ENCODE results near the gene NBEA. TPM values are rescaled to one million over a fixed set of nuclear protein-coding genes. Genes with fewer than 3 reads are reported as not detected.
"Not testable (repeated sequence)": the region's sequence is repeated elsewhere in the genome, so short reads cannot be mapped to it uniquely, and the experiment has no call there.

The NBEA gene
- total RNA-seq, 1 donor from 2014 or later: 251 TPM

DNA sequence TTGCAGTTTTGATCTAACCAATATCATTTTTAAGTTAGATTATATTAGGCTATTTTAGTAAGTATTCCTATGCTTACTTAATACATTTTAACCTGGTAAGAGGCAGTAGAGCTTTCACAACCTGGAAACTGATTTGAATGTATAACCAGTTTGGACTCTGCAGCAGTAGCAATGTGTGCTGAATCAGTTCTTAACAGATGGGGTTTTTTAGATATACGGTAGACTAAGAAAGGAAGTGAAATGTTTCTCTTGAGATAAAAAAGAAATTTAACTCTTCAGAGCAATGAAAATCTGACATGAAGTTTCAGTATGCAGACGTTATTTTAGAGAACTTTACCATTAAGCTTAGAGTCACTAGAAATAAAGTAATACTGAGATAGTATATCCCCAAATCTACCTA lies 2.7 kb downstream of the NBEA start:
- no peak for DNase-seq

DNA sequence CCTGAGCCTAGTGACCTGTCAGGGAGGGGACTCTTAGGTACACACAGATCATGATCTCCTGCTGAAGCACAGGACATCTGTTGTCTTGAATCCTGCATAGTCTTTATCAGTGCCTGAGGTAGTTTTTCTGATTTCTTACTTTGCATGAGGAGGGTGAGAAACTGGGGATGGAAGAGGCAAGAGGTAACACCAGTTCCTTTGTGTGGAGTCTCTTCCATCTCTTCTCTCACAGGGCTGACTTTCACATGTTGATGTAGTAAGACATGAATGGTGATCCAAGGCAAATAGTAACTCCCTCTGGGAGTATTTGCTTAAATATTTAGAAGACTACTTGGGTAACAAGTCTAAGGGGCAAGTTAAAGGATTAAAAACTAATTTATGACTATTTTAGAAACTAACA lies 9.5 kb downstream of the NBEA start:
- no peak for DNase-seq

DNA sequence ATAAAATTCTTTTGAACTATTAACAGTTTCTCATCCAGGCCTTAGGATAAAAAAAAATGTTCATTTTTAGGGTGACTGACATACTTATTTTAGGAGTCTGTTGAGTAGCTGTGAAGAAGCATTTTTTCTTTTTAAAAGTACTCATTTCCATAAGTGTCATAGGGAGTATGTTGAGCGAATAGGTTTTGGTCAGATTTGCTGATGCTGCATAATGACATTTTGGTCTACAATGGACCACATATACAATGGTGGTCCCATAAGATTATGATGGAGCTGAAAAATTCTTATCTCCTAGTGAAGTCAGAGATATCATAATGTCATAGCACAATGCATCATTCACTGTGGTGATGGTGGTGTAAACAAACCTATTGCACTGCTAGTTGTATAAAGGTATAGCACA lies 17.4 kb downstream of the NBEA start:
- no peak for DNase-seq

DNA sequence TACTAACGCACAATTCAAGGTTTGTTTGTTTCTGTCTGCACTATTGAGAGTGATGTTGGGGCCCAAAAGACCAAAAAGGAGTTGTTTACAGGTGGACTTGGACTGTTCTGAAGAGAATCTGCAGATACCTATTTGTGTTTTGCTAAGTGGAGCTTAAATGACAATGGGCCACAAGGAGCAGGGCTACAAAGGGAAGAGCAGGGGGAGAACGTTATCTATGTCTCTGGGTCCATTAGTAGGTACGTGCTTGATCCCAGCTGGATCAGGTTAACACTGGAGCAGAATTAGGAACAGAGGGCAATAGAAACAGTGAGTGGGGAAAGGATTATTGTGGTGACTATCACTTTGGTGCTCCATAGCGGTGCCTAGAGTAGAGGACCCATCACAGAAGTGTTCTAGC lies 22.5 kb downstream of the NBEA start:
- no peak for DNase-seq

DNA sequence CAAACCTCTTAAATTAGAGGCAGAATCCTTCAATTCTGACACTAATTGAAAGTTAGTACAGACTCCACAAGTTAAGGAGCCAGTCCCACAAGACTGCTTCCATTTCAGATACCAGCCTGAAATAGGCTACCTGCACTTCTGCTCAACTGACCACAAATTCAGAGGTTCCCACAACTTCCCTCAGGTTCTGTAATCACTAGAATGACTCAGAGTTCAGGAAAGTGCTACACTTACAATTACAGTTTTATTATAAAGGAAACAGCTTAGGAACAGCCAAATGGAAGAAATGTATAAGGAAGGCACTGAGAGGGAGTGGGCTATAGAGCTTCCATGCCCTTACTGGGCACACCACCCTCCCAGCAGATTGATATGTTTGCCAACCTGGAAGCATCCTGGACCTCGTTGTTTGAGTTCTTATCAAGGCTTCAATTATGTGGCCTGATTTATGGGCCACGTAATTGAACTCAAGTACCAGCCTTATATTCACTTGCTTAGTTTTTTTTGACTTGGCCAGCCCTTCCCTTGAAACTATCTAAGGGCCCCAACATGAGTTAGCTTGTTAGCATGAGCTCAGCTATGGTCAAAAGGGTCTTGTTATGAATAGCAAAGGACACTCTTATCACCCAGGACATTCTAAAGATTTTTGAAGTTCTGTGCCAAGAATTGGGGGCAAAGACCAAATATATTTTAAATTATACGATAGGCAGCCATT lies 25.9 kb downstream of the NBEA start:
- no peak for DNase-seq

DNA sequence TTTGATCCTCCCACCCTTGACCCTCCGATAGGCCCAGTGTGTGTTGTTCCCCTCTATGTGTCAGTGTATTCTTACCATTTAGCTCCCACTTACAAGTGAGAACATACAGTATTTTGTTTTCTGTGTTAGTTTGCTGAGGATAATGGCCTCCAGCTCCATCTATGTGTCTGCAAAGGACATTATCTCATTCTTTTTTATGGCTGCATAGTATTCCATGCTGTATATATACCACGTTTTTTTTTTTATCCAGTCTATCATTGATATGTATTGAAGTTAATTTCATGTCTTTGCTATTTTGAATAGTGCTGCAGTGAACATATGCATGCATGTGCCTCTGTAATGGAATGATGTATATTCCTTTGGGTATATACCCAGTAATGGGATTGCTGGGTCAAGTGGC lies 27.5 kb downstream of the NBEA start:
- DNase-seq: not testable (repeated sequence)

DNA sequence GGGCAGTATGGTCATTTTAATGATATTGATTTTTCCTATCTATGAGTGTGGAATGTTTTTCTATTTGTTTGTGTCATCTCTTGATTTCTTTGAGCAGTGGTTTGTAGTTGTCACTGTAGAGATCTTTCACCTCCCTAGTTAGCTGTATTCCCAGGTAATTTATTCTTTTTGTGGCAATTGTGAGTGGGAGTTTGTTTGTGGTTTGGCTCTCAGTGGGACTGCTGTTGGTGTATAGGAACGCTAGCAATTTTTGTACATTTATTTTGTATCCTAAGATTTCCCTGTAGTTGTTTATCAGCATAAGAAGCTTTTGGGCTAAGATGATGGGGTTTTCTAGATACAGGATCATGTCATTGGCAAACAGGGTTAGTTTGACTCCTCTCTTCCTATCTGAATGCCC lies 28.9 kb downstream of the NBEA start:
- no peak for DNase-seq

DNA sequence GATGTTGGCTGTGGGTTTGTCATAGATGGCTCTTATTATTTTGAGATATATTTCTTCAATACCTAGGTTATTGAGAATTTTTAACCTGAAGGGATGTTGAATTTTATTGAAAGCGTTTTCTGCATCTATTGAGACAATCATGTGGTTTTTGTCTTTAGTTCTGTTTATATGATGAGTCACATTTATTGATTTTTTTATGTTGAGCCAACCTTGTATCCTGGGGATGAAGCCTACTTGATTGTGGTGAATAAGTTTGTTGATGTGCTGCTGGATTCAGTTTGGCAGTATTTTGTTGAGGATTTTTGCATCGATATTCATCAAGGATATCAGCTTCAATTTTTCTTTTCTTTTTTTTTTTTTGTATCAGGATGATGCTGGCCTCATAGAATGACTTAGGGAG lies 29.4 kb downstream of the NBEA start:
- DNase-seq: no peak

DNA sequence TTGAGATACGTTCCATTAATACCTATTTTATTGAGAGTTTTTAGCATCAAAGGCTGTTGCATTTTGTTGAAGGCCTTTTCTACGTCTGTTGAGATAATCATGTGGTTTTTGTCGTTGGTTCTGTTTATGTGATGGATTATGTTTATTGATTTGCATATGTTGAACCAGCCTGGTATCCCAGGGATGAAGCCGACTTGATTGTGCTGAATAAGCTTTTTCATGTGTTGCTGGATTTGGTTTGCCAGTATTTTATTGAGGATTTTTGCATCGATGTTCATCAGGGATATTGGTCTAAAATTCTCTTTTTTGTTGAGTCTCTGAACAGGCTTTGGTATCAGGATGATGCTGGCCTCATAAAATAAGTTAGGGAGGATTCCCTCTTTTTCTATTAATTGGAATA lies 43.1 kb downstream of the NBEA start:
- DNase-seq: not testable (repeated sequence)

DNA sequence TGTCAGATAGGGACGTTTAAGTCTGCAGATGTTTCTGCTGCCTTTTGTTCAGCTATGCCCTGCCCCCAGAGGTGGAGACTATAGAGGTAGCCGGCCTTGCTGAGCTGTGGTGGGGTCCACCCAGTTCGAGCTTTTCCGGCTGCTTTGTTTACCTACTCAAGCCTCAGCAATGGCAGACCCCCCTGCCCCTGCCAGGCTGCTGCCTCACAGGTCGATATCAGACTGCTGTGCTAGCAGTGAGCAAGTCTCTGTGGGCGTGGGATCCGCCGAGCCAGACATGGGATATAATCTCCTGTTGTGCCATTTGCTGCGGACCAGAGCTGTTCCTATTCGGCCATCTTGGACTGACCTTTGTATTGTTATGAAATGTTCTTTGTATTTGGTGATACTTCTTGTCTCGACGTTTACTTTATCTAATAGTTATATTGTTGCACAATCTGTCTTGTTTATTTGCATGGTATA lies 46.3 kb downstream of the NBEA start:
- DNase-seq: no peak

DNA sequence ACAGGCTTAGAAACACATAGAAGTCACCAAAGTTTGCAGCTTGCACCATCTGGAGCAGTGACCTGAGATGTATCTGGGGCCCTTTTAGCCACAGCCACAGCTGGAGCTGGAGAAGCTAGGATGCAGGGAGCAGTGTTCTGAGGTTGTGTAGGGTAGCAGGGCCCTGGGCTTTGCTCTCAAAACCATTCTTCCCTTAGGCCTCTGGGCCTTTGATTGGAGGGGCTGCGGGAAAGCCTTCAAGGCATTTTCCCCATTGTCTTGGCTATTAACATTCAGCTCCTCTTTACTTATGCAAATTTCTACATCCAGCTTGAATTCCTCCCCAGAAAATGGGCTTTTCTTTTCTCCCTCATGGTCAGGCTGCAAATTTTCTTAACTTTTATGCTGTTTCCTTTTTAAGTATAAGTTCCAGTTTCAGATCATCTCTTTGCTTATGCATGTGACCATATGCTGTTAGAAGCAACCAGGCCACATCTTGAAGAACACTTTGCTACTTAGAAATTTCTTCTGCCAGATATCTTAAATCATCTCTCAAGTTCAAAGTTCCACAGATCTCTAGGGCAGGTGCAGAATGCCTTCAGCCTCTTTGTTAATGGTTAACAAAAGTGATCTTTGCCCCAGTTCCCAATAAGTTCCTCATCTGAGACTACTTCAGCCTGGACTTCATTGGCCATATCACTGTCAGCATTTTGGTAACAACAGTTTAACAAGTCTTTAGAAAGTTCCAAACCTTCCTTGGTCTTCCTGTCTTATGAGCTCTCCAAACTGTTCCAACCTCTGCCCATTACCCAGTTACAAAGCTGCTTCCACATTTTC lies 48.5 kb downstream of the NBEA start:
- DNase-seq: no peak

DNA sequence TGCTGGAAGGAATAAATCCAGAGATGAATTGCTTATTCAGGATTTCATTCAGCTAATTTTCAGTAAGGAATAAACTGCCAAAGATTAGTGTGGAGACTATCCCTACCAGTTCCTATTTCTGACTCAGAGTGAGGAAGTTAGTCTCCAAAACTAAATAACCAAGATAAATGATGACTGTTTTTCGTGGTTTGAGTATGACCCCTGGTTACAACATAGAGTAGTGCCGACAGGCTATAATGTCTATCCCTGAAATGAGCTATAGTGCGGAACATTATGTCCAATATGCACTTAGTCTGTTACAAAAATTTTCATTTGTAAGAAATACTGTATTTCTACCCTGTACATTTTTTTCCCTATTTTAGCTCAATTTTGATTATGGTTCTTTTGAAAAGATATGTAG lies 51.4 kb downstream of the NBEA start:
- DNase-seq: no peak

DNA sequence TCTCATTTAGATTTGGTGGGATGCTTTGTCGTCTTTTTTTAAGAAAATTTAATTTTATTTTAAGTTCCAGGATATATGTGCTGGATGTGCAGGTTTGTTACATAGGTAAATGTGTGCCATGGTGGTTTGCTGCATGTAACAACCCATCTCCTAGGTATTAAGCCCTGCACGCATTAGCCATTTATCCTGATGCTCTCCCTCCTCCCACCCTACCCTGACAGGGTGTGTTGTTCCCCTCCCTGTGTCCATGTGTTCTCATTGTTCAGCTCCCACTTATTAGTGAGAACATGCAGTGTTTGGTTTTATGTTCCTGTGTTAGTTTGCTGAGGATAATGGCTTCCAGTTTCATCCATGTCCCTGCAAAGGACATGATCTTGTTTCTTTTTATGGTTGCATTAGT lies 61.7 kb downstream of the NBEA start:
- DNase-seq: not testable (repeated sequence)

DNA sequence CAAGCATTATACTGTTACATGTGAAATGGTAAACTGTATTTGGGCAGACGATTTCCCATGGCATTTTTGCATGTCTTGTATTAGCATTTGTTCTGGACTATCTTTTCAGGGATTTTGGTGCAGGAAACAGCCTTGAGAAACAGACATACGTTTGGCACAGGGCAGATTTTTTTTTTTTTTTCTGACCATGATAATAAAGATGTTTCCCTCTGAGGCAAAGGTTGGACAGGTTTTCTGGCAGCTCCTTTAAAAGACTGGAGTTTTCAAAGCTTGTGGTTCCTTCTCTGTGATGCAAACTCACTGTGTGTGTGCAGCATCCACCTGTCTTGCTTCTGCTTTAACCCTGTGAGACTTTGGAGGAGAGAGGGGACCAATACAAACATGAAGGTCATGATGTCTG lies 63.0 kb downstream of the NBEA start:
- DNase-seq: no peak

DNA sequence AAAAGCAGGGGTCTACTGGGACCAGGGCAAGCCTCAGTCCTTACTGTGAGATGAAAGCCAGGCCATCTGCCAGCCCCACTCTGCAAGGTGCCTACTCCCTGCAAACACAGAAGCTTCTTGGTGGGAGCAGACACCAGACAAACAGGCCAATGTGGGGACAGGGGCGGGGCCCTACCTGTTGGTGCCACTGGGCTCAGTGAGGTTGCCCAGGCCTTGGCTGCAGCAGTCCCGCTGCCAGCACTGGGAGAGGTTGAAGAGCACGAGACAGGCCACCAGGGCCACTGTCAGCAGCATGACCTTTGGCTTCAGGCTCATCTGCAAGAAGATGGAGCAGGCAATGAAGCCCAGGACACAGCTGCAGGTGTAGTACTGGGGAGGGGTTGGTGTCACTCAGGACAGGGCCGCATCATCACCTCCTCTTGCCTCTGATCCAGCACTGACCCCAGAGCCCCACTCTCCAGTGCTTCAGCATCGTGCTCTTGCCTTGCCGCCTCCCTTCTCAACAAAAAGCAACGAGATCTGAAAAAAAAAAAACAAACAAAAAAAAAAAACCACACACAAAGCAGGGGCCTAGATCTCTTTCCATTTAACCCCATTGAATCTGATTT lies 72.6 kb downstream of the NBEA start:
- no peak for DNase-seq

DNA sequence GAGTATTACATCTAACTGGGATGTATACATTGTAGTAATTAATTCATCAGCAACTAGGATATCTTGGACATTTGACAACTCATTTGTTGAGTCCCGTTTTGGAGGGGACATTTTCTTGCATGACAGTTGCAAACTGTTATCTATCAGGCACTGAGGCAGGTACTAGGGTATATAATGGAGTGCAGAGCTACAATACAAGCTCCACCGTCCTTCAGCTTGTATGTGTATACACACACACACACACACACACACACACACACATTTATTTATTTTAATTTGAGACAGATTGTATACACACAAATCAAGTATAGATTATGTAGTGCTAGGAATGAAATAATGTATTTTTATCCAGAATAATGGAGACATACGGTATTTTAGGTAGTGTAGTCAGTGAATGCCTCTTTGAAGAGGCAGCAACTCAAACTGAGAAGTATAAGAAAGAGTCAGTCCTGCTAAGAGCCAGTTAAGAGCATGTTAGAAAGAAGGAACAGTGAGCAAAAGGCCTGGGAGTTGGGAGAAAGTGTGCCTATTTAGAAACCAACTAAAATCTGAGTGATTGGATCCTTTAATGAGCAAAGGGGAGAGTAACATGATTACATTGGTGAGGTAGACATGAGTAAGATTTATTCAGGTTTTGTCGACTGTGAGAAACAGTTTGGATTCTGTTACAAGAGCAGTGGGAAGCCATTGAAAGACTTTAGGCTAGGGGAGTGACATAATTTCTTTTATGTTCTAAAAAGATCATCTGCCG lies 74.5 kb downstream of the NBEA start:
- no peak for DNase-seq

DNA sequence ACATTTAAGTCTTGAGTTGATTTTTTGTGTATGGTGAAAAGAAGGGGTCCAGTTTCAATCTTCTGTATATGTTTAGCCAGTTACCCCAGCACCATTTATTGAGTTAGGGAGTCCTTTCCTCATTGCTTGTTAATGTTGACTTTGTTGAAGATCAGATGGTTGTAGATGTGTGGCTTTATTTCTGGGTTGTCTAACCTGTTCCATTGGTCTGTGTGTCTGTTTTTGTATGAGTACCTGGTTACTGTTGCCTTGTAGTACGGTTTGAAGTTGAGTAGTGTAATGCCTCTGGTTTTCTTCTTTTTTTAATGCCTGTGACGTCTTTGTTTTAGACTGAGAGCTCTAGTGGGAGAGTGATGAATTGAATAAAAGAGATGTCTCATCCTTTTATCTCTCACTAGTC lies 83.2 kb downstream of the NBEA start:
- no peak for DNase-seq

DNA sequence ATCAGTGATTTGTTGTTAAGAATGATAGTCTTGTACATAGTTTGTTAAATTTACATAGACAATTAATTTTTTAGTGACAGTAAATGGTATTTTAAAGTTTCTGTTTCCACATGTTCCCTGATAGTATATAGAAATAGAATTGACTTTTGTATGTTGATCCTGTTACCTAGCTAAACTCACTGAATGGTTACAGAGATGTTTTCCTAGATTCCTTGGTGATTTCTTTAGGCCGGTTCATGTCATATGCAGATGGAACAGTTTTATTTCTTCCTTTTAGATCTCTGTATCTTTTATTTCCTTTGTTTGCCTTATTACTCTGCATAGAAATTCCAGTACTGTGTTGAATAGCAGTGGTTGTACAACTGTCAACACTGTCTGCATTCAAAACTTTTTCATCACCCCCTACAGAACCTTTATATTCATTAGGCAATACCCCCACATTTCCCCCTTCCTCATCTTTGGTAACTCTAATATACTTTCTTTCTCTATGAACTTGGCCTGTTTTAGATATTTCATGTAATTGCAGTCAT lies 86.3 kb downstream of the NBEA start:
- DNase-seq: no peak

DNA sequence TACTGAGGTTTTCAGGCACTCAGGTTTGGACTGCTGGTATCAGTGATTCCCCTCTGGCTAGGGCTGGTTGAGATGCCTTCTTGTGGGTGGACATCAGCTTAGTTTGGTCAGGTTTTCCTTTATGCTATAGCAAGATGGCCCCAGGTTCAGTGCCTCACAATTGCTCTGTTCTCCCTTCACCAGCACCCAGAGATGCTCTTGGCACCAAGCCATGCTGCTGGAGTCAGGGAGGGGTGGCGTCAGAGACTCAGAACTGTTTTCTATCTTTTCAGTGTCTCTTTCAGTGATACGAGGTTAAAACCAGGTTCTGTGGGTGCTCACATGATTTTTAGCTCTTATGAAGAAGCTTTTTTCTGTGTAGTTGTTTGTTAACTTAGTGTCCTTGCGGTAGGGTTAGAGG lies 96.9 kb downstream of the NBEA start:
- DNase-seq: no peak

DNA sequence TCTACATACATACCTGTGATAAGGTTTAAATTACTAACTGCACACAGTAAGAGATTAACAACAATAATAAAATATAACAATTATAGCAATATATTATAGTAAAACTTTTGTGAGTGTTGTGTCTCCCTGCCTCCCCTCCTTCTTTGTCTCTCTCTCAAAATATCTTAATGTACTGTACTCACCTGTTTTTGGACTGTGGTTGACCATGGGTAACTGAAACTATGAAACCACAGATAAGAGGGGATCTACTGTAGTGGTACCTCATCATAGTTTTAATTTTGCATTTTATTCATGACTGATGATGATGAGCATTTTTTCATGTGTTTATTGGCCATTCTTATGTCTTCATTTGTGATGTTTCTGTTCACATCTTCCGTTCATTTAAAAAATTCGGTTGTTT lies 104.5 kb downstream of the NBEA start:
- DNase-seq: no peak

DNA sequence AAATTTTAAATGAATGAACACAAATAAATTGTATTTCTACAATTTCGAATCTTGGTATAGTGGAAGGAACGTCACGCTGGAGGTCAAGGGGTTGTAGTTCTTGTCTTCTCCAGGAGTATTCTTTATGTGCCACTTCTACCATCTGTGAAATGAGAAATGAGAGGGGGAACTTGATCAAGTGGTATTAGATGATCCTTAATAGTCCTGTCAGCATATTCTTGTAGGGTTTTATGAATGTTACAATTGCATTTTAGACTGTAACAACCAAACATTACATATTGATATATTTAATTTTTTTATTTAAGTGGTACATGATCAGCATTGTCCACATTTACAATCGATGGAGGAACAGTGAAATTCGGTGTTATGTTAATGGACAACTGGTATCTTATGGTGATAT lies 113.6 kb downstream of the NBEA start:
- no peak for DNase-seq

DNA sequence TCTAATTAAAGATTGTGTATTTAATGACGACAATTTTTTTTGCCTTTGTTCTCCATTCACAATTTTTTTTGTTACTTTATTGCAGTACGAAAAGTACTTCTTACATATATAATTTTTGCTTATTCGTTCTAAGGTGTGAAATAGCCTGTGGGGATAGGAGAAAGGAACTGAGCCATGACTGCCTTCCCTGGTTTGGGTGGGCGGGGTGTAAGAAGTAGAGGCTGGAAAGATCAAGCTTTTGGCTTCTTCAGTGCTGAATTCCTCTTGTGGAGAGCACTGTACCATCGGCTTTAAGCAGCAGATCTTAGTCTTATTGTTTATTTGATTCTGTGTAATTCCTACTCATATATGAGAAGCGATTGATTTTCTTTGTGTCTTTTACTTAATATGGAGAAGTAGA lies 115.8 kb downstream of the NBEA start:
- DNase-seq: no peak

DNA sequence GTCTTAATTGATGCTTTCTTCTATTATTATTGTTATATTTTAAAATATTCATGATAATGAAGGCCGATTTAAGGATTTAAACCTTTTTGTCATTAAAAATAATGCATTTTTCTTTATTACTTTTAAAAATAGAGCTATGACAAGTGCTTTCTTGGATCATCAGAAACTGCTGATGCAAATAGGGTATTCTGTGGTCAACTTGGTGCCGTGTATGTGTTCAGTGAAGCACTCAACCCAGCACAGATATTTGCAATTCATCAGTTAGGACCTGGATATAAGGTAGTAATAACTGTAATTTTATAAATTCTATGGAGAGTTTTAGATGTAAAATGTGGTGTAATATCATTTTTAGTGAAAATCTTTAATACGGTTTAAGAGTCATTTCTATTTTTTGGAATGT lies 116.5 kb downstream of the NBEA start:
- not testable (repeated sequence) for DNase-seq

All from occipital lobe (tissue), 2 donors.